KOPT-K1 (cell line): Measurements from ENCODE around the gene CKMT1A.
"Not testable (repeated sequence)": the region's sequence is repeated elsewhere in the genome, so short reads cannot be mapped to it uniquely, and the experiment has no call there.

ENCODE experiments used
- H3K27ac ChIP-seq: fragments of 200-600 bp; sonication (generic); 2 replicates; pipeline ENCODE4 v1.5.1; 2016; ENCODE audit warnings: antibody characterized with exemption, mild to moderate bottlenecking, low read depth, low read length; ENCODE audit not compliant: poor library complexity, severe bottlenecking
- H3K36me3 ChIP-seq: fragments of 200-600 bp; sonication (generic); 2 replicates; pipeline ENCODE4 v1.5.1; 2017; ENCODE audit warnings: antibody characterized with exemption, mild to moderate bottlenecking, low read length, moderate library complexity; ENCODE audit not compliant: insufficient read depth
- H3K9me3 ChIP-seq: fragments of 200-600 bp; sonication (generic); 2 replicates; pipeline ENCODE4 v1.5.1; 2017; ENCODE audit warnings: antibody characterized with exemption, low read length, mild to moderate bottlenecking; ENCODE audit not compliant: insufficient read depth, poor library complexity, severe bottlenecking

The CKMT1A gene

DNA sequence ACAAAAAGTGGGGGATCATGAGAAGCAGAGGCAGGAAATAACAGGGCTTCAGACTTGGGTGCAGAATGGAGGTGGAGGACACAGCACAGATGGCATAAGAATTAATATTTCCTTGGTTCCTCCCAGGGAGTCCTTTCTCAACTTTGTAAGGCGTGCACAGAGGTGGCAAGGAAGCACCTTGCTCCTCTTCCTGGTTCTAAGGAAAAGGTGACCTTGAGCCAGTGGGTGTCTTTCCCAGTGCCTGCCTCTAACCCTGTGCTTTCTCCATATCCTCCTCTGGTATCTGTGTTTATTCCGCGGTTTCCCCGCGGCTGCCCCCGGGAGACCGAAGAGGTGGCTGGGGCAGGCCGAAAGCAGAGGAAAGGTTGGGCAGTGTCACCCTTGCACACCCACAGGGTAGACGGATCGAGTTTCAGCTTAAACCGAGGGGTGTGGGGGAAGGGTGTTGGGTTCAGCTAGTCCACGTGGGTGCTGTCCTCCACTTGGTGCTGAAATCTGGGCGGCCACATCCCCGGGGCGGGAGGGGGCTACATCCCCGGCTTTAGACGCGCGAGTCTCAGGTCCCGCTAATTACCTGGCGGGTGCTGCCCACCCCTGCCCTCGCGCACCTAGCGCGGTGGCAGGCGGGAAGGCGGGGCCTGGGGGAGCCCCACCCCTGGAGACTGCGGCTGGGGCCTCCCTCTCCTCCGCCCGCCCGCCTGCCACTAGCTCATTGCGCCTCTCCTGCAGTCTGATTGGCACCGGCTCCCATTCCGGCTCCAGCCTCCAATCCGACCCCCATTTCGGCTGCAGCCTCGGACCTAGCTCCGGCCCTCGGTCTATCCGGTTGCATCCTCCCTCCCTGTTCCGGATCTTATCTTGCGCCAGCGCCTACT, at the start of gene CKMT1A:
TSS of gene CKMT1A (plus strand) at position 712 of the 875 bp plus-strand sequence. CDS start 192 bp downstream, outside the sequence.
- H3K27ac ChIP-seq, H3K9me3 ChIP-seq, H3K36me3 ChIP-seq: not testable (repeated sequence)

DNA sequence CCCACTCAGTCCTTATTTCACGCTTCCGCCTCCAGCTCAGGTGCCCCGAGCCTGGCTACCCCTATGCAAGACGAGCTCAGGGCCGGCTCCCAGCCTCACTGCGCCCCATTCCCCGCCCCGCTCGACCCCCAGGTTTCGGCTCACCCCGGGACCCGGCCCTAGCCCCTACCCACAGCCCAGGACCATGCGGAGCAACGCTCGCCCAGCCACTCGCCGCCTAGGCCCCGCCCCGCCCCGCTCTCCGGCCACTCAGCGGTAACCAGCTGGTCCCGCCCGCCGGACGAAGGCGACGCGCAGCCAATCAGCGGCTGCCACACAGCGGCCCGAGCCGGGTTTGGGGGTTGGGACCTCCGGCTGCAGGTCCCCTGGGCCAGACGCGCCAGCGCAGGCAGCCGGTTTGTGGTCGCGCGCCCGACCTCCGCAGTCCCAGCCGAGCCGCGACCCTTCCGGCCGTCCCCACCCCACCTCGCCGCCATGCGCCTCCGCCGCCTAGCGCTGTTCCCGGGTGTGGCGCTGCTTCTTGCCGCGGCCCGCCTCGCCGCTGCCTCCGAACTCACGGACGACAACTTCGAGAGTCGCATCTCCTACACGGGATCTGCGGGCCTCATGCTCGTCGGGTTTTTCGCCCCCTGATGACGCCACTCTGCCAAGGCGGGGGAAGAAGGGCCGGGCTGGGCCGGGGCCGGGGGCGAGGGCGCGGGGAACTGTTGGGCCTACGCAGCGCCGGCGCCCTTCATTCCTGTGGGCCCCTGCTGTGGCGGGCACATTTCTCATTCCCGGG, 44.8 kb upstream of the CKMT1A start, which contains the start of gene CATSPER2:
TSS of gene CATSPER2 (minus strand) at position 196 of the 781 bp plus-strand sequence. CDS start 783 bp downstream, outside the sequence.
- no peaks in the 10 kb centered on the region for H3K9me3 ChIP-seq
- no peak within 1 kb of the TSS for H3K27ac ChIP-seq
- H3K36me3 ChIP-seq = no peaks in the 10 kb centered on the region

DNA sequence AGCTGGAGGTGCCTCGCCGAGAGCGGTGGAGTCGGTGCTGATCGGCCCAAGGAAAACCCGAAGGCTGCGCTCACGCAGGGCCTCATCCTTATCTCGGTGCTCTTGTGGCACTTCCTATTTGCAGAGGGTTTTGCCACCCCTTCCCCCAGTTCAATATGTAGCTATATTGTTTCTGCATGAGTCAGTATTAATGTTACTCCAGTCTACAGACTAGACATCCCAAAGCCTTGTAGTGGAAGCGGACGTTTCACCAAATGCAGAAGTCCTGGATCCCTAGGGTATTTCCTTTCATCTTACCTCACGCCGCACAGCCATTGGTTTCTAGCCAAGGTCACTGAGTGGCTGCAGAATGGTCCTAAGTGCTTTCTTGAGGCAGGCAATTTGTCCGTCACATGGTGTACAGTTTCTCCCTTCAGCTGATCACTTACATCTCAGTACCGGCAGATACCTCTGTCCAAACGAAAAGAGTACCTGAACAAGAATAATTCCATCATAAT, 44.2 kb upstream of the CKMT1A start:
- H3K27ac ChIP-seq, H3K9me3 ChIP-seq, H3K36me3 ChIP-seq: not testable (repeated sequence)

DNA sequence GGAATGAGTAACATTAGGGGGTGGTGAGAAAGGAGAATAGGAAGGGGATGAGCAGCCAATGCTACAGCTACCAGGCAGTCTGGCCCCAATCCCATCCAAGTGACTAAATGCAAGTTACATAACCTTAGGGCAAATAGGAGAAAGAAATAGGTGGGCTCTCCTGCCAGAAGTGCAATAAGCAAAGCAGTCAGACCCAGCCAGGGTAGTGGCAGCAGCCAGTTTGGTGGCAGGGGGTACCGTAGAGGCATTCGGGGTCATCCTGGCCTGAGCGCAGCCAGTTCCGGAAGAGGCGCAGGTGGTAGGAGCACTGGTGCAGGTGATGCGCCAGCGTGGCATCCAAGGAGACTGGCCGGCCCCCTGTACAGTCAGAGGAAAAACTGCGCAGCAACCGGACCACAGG, 33.9 kb upstream of the CKMT1A start:
- H3K9me3 ChIP-seq, H3K27ac ChIP-seq, H3K36me3 ChIP-seq: not testable (repeated sequence)

DNA sequence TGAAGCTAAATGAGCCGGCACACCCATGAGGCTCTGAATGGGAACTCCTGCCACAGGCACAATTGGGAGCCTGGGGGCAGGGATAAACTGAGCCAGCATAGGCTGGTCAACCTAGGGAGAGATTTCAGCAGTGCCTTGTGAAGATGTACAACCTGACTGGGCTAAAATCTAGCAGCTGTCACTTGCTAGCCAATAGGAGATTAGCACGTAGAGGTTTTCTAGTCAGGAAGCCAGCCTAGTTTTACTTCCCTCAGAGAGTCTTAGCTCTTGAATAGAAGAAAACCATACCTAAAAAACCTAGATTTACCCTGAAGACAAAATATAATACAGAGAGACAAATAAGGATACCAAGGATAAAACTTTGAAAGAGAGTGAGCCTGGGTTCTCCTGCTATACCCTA, 31.4 kb upstream of the CKMT1A start:
- not testable (repeated sequence) for H3K27ac ChIP-seq, H3K36me3 ChIP-seq, H3K9me3 ChIP-seq

DNA sequence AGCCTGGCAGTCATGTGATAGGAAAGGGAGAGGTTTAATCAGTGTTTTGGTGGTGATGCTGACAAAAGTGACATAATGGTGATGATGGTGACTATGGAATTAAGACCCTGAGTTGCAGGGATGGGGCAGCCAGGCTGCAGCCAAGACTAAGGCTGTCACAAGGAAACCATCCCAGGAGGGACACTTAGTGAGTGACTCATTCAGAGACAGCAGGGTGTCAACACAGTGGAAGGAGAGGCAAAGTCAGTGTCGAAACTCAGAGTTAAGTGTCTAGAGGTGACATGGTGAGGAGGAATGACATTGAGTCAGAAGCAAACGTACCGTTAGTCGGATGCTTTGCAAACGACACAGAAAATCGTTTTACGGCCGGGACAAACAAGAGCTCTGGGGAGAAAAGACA, 30.3 kb upstream of the CKMT1A start:
- H3K27ac ChIP-seq, H3K9me3 ChIP-seq, H3K36me3 ChIP-seq: not testable (repeated sequence)

DNA sequence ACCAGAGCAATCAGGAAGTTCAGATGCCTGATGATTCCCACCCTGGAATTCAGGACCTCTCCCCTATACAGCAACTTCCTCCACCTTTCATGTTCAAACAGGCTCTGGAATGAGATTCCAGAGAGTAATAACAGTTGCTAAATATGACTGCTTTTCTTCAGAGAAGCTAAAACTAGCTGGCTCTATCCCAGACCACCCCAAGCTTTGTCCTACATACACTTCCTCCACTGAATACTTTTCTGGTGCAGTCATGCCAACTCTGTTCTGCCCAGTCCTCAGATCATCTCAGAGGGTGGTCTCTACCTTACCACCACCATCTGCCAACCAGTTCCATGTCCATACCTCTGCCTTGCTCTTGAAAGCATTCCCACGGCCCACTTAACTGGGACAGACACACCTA, 27.5 kb upstream of the CKMT1A start:
- not testable (repeated sequence) for H3K36me3 ChIP-seq, H3K27ac ChIP-seq, H3K9me3 ChIP-seq

DNA sequence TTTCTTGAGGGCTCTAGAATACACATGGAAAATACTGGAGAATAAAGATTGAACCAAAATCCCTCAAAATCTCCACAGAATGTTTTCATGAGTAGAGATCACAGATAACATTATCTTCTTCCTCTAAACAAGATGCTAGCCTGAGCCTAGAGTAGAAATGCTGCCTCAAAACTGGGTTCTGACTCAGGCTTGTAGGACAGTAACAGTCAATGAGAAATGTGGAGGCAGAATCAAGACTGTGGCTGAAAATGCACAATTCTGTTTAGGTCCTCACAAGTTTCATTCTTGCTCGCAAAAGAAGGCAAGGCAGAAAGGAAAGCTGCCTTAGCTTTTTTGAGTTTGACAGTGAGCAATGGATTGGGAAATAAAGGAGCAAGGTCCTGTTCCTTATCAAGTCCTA, 19.5 kb upstream of the CKMT1A start:
- H3K9me3 ChIP-seq, H3K36me3 ChIP-seq, H3K27ac ChIP-seq: not testable (repeated sequence)

DNA sequence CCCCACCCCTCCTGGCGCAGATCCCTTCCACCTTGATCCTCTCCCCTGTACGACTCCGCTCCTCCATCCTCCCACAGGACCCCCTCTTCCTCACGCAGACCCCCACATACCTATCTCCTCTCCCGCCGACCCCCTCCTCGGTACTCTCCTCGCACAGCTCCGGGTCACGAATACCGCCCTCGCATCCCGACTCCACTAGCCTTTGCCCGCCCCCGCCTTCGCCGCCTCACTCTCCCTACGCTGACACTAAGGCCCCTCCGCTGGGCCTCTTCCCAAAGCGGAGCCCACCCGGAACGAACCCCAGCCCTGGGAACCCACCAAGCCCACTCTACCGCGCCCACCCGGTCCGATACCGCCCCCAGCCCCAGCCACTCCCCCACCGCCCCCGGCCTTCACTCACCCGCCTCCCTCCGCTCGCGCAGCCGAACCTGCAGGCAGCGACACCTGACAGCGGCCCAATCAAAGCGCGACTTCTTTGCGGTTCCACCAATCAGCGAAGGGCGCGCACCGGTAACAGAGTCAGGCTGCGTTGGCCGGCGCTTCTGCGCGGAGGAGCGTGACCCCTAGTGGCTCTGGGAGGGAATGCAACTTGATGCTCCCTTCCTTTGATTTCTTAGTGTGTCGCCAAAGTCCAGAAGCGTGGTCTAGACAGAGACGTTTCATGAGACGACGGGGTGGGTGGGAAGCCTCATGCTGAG, 3.9 kb upstream of the CKMT1A start:
- H3K9me3 ChIP-seq, H3K36me3 ChIP-seq, H3K27ac ChIP-seq: not testable (repeated sequence)

DNA sequence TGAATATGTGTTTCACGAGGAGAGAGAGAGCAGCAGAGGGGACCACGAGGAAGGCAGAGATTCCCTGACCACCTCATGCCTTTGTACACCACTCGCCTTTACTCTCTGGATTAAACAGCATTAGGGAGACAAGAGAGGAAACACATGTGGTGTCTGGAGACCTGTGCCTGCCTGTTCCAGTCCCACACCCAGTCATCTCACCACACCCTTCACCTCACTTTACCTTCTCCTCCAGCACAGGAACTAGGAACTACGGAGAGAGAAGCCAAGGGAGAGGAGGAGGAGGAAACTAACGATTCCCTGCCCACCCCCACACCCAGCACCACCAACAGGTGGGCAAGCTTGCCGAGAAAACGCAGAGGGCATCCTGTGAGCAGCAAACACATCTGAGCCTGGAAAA, 980 bp upstream of the CKMT1A start:
- H3K27ac ChIP-seq, H3K9me3 ChIP-seq, H3K36me3 ChIP-seq: not testable (repeated sequence)

DNA sequence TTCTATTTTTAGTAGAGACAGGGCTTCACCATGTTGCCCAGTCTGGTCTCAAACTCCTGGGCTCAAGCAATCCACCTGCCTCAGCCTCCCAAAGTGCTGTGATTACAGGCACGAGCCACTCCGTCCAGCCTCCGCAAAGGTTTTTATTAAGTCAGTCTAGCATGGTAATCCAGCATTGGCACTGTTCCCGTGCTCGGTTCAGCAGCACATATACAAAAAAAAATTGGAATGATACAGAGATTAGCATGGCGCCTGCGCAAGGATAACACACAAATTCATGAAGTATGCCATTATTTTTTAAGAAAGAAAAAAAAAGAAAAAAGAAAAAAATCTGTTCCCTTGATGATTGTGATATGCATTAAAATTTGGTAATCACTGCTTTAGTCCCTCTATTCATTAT, 8.5 kb downstream of the CKMT1A start:
- H3K9me3 ChIP-seq = no peaks in the 10 kb centered on the region
- H3K36me3 ChIP-seq = no peaks in the 10 kb centered on the region
- H3K27ac ChIP-seq = no peak overlapping the region

DNA sequence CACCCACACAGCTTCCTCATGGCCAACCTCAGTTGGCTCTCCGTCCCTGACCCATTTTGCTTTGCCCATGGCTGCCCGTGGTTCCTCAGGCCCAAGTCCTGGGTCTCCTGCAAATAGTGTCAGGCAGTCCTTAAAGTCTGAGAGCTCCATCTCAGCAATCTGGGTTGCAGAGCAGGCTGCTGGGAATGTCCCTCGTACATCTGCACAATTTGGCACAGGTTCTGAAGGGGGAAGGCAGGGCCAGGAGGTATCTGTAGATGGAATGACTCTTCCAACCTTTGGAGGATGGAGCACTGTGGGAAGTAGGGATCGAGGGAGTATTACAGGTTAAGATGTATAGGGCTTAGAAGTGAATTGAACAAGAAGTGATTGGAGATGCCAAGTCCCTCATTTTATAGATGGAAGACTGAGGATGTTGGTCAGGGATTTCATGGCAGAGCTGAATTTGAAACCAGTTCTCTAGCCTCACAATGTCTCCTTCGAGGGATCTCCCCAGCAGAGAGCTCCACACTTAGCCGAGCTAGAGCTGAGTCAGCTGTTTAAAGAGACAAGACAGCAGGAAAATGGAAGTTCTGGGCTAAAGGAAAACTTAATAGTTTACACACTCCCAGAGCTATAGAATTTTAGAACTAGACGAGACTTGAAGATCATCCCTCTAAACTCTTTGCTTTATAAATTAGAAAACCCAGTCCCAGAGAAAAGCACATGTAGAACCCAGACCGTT, 9.2 kb downstream of the CKMT1A start:
- Histone ChIP-seq H3K9me3 (no peaks in the 10 kb centered on the region), H3K36me3 (no peaks in the 10 kb centered on the region), H3K27ac (no peak overlapping the region)

DNA sequence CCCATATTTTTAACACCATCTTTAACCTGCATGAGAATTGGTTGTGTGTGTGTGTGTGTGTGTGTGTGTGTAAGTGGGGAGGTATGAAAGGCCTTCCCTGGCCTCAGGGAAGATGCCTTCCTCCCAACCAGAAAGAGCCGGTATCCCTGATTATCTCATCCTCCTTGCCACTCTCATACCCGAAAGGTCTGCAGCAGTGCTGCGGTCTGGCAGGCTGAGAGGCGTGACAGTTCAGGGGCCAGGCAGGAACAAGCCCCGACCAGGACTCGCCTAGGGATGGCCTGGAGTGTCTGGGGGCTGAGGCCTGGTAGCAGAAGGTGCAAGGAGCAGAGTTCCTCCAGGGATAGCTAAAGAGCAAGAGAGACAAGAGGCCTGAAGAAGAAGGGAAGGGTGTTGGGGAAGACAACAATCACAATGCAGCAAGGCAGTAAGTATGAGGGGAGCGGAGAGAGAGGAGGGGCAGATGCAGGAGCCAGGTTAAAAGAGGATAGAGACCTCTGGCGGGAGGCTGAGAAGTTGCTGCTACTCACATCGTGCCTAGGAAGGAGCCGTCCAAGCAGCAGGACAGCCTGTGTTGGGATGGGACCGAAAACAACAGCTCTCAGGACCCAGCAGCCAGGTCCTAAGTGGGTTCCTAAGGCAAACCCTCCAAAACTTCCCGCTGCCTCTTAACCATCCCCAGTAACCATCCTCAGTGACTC, 16.9 kb downstream of the CKMT1A start:
- not testable (repeated sequence) for H3K27ac ChIP-seq

DNA sequence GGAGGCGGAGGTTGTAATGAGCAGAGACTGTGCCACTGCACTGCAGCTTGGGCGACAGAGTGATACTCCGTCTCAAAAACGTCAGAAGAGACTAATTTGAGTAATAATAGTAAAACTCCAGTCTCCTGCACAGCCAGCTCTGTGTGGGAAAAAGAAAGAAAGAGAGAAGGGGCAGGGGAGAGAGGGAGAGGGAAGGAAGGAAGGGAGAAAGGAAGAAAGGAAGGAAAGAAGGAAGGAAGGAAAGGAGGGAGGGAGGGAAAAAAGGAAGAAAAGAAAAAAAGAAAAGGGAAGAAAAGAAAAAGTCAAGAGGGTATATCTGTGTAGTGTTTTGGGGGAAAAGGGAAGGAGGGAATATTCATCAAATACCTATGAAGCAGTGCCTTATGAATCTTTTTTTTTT, 29.5 kb downstream of the CKMT1A start:
- Histone ChIP-seq H3K9me3 (no peaks in the 10 kb centered on the region), H3K27ac (no peak overlapping the region), H3K36me3 (no peaks in the 10 kb centered on the region)

More for the DNA sequence above, 16.9 kb downstream of the CKMT1A start:
- H3K36me3 ChIP-seq, H3K9me3 ChIP-seq: not testable (repeated sequence)
